ENCODE data around the gene IGF2BP1. TPM values are rescaled to one million over a fixed set of nuclear protein-coding genes. Genes with fewer than 3 reads are reported as not detected.

IGF2BP1 gene
- total RNA-seq, 1 experiment from 2014 or later = 0.02 TPM

GRCh38 chr17:49029801-49030200, 32.6 kb downstream of the IGF2BP1 start:
- H3K27me3 Mint-ChIP-seq (ENCODE audit: insufficient read depth, unreplicated experiment) = no peaks in the 10 kb centered on the region
- TF ChIP-seq CTCF (IDR thresholded peaks at IDR 0.05; ENCODE audit: unreplicated experiment) = no peak
- DNase-seq (ENCODE audit: unreplicated experiment) = no peak
- CTCF ChIA-PET = interaction anchor here (0.6 to 1.8 kb wide), 4 partner anchors 17 to 152 kb away, joined by 4 to 8 read pairs (median 7); no protein-coding TSS in a partner anchor
- no peak overlapping the region for H3K27ac Mint-ChIP-seq (ENCODE audit: low read depth, unreplicated experiment)
- intact Hi-C loops (cut with micrococcal nuclease) = loop anchor here (5.0 to 10.0 kb wide), 2 partner anchors 265 to 358 kb away; no protein-coding TSS in a partner anchor
- H3K4me1 Mint-ChIP-seq (ENCODE audit: insufficient read depth, unreplicated experiment) = peaks cover 7% of the 10 kb centered on the region
- no peaks in the 10 kb centered on the region for H3K9me3 Mint-ChIP-seq (ENCODE audit: unreplicated experiment)
- POLR2A ChIA-PET = interaction anchor here (1.1 kb wide), 1 partner anchor 11 kb away, joined by 5 read pairs; no protein-coding TSS in a partner anchor
- no peak overlapping the region for H3K4me3 Mint-ChIP-seq (ENCODE audit: unreplicated experiment)
- BruUV-seq (replicated peaks) = no TSS peak
- H3K36me3 Mint-ChIP-seq (ENCODE audit: insufficient read depth, unreplicated experiment) = no peaks in the 10 kb centered on the region

DNA sequence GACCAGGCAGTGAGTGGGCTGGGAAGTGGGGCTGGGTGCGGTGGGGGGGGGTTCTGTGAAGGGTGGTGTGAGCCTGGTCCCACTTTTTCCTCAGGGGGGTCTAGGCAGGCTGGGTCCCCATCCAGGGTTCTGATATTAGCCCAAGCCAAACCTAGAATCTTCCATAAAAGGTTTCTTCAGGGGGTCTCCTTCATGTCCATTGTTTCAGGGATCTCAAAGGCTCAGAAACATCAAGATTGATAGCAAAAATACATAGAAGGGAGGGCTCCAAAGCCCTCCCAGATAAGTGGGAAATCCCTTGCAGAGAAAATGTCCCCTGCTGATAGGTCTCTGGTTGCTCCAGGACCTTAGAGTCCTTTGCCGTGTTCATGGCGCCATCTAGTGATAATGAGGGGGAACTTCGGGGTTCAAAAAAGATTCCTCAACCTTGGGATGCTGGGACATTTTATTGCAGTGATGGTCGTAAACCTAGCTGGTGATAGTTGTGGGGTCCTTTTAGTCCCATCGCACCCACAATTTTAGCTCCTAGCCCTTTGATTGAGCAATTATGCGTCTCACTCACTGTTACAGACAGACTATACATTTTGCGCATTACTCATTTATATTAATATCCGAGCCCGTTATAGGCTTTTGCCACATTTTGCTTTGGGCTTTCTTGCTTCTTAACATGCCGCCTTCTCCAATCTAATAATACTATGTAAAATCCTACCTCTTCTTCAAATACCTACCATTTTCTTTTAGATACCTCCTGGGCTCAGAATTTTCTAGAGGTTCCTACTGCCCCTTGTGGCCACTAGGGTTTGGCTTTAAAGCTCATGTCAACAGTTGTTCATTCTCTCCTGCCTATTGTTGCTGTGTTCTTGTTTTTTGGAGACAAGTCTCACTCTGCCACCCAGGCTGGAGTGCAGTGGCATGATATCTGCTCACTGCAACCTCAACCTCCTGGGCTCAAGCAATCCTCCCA, 35.1 kb downstream of the IGF2BP1 start:
- Mint-ChIP-seq H3K4me3 (ENCODE audit: unreplicated experiment) (no peak overlapping the region), H3K27ac (ENCODE audit: low read depth, unreplicated experiment) (no peak overlapping the region), H3K4me1 (ENCODE audit: insufficient read depth, unreplicated experiment) (peaks cover 12% of the 10 kb centered on the region), H3K9me3 (ENCODE audit: unreplicated experiment) (no peaks in the 10 kb centered on the region), H3K36me3 (ENCODE audit: insufficient read depth, unreplicated experiment) (no peaks in the 10 kb centered on the region), H3K27me3 (ENCODE audit: insufficient read depth, unreplicated experiment) (peaks cover 11% of the 10 kb centered on the region)
- intact Hi-C loops (cut with micrococcal nuclease) = loop anchor here (1.0 to 10.0 kb wide), 9 partner anchors 78 to 360 kb away; partner anchors contain the start of genes ATP5MC1 and SNF8
- peak; percentile 82 for DNase-seq (ENCODE audit: unreplicated experiment)
- BruUV-seq (replicated peaks) = no TSS peak
- ChIA-PET POLR2A (interaction anchor here (0.6 to 1.8 kb wide), 11 partner anchors 39 to 222 kb away, joined by 3 to 17 read pairs (median 5); partner anchors contain the start of genes ATP5MC1 and SNF8), CTCF (interaction anchor here (0.5 to 3.7 kb wide), 57 partner anchors 8 to 497 kb away, joined by 3 to 23 read pairs (median 4); partner anchors contain the start of genes ATP5MC1, HOXB8, PRAC2 and TTLL6)
- peak; percentile 52 for TF ChIP-seq CTCF (IDR thresholded peaks at IDR 0.05; ENCODE audit: unreplicated experiment)

DNA sequence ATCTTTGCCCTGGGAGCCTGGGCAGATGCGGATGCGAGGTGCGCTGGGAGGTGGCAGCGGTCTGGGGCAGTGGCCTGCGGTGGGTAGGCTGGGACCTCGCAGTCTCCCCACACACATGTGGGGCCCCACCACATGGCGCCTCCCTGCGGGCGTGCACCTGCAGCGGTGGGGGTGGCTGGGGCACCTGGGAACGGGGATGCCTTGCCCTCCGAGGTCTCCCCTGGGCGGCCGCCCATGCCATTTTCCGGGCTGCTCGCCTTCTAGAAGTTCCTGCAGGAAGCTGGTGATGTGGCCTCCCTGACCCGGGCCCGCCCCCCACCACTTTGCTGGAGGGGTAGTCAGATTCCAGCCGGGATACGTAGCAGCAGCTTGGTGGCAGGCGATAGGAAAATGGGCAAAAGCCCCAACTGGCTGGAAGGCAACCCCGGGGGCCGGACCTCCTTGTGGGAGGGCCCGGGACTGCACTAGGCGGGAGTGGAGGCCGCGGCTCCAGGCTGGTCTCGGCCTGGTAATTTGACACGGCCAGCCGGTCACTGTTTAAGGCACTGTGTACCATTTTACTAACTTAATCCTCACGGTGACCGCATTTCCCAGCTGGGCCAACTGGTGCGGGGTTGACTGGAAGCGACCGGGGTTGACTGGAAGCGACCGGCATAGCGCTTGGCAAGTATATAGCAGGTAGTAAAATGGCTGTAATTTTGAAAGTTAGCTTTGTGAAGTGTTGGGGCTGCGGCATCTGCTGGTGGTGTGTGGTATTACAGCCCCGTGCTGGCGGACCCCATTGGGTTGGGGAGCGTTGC, 38.5 kb downstream of the IGF2BP1 start:
- Mint-ChIP-seq H3K27ac (ENCODE audit: low read depth, unreplicated experiment) (no peak overlapping the region), H3K36me3 (ENCODE audit: insufficient read depth, unreplicated experiment) (no peaks in the 10 kb centered on the region)

More for the DNA sequence above, 38.5 kb downstream of the IGF2BP1 start:
- POLR2A ChIA-PET = interaction anchor here (0.7 to 1.1 kb wide), 5 partner anchors 36 to 433 kb away, joined by 3 to 7 read pairs (median 3); partner anchors contain the start of genes ATP5MC1 and UBE2Z
- Mint-ChIP-seq H3K4me1 (ENCODE audit: insufficient read depth, unreplicated experiment) (peaks cover 12% of the 10 kb centered on the region), H3K4me3 (ENCODE audit: unreplicated experiment) (no peak overlapping the region), H3K27me3 (ENCODE audit: insufficient read depth, unreplicated experiment) (peaks cover 11% of the 10 kb centered on the region), H3K9me3 (ENCODE audit: unreplicated experiment) (no peaks in the 10 kb centered on the region)
- CTCF ChIA-PET = interaction anchor here (0.6 to 2.0 kb wide), 21 partner anchors 9 to 362 kb away, joined by 3 to 9 read pairs (median 3); partner anchors contain the start of gene HOXB13
- DNase-seq (ENCODE audit: unreplicated experiment) = peak; percentile 56
- no TSS peak for BruUV-seq (replicated peaks)
- intact Hi-C loops (cut with micrococcal nuclease) = loop anchor here (10.0 kb wide), 1 partner anchor 259 kb away; no protein-coding TSS in a partner anchor
- TF ChIP-seq CTCF (IDR thresholded peaks at IDR 0.05; ENCODE audit: unreplicated experiment) = peak; percentile 87
